KG1 (cell line): ENCODE data around the gene STK32C.
"Not testable (repeated sequence)": the region's sequence is repeated elsewhere in the genome, so short reads cannot be mapped to it uniquely, and the experiment has no call there.

Experiments used
- DNase-seq: peaks from one replicate; lab custom pipeline; 2025; lab: John Stamatoyannopoulos, UW

Gene STK32C

DNA sequence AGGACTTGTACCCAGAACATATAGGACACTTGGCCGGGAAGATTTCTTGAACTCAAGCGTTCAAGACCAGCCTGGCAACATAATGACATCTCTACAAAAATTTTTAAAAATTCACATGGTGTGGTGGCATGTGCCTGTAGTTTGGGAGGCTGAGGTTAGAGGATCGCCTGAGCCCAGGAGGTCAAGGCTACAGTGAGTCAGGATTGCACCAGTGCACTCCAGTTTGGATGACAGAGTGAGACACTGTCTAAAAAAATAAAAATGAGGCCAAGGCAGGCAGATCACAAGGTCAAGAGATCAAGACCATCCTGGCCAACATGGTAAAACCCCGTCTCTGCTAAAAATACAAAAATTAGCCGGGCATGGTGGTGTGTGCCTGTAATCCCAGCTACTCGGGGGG, 9.7 kb upstream of the STK32C start:
- not testable (repeated sequence) for DNase-seq

DNA sequence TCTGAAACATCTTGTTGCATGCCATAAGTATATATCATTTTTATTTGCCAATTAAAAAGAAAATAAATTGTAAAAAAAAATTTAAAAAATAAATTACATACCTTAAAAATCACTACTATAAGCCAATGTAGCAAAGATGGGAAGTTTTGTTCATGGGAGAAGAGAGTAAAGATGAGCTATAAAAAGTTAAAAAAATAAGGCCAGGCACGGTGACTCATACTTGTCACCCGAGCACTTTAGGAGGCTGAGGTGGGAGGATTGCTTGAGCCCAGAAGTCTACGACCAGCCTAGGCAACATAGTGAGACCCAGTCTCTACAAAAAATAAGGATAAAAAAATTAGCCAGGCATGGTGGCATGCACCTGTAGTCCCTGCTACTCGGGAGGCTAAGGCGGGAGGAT, 8.4 kb upstream of the STK32C start:
- DNase-seq: no peak

DNA sequence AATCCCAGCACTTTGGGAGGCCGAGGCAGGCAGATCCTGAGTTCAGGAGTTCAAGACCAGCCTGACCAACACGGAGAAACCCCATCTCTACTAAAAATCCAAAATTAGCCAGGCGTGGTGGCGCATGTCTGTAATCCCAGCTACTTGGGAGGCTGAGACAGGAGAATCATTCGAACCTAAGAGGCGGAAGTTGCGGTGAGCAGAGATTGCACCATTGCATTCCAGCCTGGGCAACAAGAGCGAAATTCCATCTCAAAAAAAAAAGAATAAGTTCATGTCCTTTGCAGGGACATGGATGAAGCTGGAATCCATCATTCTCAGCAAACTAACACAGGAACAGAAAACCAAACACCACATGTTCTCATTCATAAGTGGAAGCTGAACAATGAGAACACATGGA, 7.1 kb upstream of the STK32C start:
- not testable (repeated sequence) for DNase-seq

DNA sequence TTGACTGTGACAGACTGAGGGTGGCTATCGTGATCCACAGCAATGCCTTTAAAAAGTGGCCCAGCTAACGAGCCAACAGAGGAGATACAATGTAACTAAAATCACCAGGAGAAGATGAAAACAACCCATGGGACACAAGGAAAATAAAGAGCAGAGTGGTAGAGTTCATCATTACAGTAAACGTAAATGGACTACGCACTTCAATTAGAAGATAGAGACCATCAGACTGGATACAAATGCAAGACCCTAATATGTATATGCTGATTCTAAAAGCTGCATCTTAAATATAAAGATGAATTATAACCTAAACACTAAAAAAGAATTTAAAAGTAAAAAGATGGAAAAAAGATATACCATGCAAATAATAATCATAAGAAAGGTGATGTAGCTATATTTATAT, 6.6 kb upstream of the STK32C start:
- DNase-seq: no peak

DNA sequence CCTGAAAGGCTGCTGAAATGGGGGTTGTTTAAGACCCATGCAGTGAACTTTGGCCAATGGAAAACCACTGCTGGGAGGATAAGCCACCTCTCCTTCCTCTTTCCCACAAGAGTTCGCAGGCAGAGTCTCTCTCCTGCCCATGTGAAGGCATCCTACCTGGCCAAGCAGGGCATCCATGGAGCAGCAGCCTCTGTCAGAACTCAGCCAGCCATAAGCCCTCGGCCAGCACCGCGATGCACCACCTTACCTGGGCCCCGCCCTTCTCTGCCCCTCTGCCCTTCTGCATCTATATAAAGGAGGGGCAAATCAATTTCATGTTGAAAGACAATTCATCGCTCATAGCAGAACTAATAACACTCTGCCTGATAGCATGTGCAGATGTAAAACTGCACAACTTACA, 6.1 kb upstream of the STK32C start:
- DNase-seq: no peak

DNA sequence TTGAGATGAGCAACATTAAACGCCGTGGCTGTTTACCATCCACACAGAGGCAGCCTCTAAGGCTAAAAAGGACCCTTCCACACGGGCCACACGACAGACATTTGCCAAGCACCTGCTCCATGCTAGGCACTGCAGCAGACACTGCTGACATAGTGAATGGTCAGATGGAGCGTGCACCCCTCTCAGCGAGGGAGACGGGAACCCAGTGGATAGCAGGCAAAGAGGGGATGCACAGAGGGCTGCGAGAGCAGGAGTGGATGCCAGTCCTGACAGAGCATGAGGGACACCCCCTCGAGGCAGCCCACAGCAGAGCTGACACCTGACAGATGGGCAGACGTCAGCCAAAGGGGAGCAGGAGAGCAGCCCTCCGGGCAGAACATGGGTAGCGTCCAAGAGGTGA, 5.6 kb upstream of the STK32C start:
- DNase-seq: no peak

DNA sequence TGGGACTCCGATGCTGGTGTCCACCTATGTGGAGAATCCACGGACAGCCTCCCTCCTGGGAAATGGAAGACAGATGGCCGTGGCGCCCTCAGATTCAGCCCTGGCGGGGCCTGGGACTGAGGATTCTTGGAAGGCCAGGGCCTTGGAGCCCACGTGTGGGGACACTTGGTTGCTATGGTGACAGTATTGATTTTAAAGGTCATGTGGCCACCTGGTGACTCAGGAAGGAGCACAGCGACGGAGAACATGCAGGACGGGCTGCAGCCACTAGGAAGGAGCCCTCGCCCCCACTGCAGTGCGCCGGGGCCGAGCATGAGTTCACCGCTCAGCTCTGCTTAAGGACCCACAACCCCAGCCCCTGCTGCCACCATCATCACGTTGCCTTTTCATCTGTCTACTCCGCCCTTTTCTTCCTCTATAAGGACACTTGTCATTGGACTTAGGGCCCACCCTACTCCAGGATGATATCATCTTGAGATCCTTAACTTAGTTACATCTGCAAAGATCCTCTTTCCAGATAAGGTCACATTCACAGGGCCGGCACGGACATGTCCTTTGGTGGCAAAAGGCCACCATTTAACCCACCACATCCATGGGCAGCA, 3.7 kb upstream of the STK32C start:
- no peak for DNase-seq

DNA sequence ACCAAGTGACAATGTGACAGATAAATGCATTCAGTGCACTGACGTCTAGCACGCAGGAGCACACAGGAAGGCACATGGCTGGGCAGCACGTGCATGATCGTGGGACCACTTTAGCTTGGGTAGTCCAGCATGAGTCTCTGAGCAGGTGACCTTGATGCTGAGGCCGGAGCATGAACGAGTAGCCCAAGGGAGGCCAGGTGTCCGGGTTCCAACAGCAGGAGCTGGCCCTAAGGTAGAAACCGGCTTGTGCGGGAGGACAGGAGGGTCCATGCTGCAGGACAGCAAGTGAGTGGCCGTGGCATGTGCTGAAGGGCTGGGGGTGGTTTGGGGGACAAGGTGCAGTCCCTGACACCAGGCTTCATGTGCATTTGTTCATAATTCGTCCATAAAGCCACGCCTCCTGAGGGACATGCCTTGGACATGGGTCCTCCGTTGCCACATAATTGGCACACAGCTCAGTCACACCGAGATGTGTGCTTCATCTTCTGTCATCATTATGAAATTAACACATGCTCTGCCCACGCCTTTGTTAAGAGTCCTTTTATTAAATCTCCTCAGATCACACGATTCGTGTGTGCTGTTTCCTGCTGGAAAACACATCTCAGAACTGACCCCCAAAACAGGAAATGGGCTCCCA, 3.1 kb upstream of the STK32C start:
- DNase-seq: no peak

DNA sequence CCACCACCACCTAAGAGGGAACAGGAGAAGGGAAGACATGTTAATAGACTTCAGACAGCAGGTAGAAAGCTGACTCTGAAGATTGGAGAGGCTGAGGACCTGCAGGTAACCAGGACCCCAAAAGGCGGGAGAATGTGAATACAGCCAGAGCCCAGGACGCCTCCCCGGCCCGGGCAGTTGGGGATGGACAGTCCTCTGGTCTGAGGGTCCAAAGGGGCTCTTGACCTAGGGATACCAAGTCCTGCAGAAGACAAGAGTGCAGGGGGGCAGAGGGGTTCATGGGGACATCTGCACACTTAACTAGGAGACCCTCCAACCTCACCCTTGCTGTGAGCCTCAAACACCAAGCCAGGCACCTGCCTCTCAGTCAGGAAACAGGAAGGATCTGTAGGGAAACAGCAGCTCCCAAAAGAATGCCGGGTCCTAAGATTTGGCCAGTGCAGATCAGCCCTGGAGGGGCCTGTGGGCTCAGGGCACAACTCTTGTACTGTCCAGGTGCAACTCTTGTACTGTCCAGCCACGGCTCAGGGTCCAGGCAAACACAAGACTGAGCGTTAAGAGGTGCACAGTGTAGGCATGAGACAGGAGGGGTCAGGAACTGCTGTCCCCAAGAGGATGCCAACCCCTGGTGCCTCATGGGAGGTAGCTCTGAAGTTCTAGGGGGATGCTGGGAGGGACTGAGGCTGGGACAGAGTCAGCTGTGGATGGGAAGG, 2.3 kb upstream of the STK32C start:
- DNase-seq: no peak

DNA sequence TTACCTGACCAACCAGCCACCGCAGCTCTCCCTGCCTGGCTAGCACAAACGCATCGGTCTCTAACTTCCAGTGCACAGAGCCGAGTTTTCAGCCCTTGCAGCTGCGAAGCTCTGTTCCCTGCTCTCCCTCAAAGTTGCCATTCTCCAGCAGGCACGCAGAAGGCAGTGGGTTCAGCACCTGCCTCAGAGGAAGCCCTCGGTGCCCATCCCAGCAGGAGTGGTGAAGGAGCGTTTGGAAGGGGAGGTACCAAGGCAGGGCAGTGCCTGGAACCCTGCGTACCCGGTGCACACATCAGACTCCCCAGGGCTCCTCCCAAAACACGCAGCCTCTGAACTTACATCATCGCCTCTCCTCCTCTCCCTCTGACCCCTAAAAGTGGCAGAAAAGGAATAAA, 1.7 kb upstream of the STK32C start:
- no peak for DNase-seq

DNA sequence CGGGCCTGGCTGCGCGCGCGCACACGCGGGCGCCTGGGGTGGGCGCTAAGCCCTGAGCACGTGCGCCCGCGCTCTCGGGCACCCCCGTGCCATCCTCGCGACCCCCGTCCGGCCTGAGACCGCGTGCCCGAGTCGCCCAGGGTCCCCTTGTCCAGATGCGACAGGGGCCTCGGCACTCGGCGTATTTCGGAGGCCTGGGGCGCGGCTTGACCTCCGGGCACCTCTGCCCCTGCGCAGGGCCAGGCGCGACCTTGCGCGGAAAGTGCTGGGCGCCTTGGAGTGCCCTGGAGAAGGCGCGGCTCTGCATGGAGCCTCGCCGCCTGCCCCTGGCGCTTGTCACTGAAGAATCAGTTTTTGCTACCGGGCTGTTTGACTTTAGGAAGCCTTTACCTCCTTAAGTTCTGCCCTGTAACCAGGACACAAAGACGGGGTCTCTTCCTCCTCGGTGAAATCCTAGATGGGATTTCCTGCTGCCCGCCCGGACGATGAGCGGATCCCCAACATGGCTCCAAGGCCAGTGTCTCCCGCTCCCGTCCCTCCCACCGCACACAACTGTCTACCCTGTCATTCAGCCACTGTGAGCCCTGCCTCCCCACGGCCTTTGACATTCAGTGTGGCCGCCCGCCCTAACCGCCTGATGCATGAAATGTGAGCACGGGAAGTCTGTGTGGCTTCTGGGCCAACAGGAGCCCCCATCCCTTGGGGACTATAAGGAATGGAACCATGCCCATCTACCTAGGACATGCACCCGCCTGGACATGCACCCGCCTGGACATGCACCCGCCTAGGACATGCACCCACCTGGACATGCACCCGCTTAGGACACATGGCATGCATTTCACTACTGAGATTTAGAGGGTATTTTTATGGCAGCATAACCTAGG, 1.1 kb upstream of the STK32C start:
- DNase-seq: no peak

DNA sequence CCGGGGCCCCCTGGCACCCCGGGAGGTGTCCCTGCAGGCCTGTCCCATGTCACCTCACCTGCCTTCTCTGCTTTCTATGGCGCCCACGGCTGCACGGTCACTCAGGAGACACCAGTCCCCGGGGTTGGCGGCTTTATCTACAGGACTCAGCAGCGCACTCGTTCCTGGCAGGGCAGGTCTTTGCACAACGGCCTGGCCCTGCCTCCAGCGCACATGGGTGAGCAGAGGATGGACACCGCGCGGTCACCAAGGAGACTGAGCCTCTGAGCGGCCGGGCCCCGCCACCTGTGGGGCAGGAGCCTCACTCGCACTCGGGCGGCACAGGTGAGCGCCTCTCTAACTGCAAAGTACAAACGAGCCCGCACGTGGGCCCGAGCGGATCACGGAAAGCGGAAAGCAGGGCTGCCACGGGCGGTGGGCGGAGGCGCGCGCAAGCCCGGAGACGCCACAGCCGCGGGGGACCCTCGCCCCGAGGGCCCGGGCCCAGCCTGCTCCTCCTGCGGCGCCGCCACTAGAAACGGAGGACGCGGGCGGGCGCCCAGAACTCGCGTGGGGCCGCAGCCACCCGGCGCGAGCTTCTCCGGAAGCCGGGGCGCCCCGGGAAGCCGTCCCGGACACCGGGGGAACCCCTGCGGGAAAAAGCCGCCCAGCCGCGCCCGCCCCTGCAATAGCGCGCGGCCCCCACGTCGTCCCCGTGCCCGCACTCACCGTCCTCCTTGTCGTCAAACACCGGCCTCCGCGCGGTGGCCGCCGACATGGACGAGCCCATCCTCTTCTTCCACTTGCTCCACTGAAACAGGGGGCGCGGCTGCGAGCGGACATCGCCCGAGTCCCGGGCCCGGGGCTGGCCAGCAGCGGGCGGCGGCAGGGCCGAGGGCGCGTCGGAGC, 642 bp downstream of the STK32C start:
- no peak for DNase-seq

DNA sequence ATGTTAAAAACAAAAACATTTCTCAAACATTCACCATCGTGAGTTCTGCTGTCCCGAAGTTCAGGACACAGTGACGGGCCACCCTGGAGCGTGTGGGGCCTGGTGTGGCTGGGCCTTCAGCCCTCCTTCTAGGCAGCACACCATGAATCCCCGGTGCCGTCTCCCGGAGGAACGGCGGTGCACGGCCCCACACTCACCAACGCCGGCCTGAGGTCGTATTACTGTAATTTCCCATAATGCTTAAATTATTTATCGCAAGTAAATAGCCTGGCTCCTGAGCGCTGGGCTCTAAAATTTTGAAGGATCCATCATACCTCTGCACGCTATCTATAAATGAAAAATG, 1.4 kb downstream of the STK32C start:
- DNase-seq: no peak

DNA sequence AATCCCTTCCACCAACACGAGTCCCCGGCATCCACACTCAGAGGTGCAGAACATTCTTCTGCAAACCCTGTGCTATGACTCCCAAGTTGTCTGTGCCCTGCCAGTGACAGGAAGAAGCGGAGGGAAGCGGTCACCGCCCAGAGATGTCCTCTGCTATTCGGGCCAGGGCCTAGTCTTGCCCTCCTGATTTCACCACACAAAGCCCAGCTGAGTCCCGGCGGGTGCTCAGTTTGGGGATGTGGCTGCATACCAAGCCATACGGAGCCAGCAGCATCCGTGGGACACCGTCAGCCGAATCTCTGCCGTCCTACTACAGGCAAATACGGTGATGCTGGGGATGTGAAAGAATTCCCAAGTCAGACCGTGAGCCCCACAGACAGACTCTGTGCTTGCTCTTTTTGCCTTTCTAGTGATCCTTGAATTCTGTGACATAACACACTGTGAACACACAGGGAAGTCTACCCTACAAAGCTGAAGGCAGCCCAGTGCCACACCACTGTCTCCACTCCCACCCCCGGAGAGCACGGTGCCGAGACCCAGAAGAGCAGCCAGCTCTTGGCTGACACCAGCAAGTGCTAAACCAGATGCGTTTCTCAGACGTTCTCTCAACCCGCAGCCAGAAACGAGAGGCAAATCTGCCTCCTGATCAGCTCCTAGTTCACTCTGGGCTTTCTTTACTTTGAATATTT, 2.0 kb downstream of the STK32C start:
- DNase-seq: no peak

DNA sequence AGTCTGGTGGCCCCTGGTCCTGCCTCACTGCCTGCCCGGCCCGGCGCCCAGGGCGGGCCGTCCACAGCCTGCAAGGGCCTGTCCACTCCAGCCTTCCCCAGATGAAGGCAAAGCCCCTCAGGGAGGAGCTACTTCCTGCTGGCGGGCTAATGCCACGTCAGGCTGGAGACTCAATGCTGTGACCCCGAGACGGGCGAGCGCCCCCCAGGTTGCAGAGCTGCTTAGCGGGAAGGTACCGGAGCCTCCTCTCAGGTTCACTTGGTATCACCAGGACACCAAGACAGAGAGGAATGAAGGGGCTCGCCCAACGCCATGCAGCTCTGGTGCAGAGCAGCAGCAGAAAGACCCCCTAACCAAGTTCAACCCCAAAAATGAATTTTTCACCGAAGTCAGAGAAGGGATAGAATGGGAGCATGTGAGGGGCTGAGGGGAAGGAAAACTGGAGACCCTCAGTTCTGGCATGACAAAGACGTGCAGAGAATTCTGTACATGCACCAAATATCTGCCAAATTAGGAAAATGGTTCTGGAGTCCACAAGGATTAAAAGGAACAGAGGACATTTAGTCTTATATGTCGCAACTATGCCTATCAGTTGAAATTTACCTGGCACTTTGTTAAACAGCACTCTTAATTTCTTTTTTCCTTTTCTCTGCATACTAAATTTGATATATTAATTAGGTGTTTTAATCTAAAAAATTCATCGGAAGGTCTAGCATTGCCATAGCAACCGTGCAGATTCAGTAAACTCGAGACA, 2.8 kb downstream of the STK32C start:
- no peak for DNase-seq

DNA sequence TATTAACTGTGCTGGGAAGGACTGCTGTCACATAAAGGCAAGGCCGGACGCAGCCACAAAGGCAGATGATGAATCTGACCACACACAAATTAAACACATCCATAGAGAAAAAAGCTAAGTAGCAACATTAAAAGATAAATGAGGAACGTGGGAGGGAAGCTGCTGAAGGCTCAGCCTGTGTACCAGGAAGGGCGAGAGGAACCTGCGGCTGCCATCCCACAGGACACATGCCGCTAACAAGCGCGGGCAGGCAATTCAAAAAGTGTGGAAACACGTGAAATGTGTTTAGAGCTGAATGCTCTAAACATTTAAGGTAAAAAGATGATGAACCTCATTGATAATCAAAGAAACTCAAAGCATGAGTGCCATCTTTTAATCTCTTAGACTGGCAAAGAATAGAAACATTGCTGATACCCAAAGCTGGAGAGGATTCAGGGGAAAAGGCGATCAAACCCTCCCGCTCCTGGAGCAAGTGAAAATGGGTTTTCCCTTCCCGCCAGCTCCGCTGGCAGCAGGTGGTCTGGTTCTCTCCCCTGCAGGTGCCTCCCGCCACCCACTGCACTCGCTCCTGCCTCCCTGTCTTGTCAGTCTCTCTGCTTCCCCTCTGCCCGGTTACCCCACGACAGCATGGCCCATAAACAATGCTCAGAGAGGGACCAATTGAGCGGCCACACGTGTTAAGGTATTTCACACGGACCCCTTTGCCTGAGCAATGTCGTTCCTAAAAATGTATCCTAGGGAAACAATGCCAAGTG, 4.2 kb downstream of the STK32C start:
- DNase-seq: no peak

DNA sequence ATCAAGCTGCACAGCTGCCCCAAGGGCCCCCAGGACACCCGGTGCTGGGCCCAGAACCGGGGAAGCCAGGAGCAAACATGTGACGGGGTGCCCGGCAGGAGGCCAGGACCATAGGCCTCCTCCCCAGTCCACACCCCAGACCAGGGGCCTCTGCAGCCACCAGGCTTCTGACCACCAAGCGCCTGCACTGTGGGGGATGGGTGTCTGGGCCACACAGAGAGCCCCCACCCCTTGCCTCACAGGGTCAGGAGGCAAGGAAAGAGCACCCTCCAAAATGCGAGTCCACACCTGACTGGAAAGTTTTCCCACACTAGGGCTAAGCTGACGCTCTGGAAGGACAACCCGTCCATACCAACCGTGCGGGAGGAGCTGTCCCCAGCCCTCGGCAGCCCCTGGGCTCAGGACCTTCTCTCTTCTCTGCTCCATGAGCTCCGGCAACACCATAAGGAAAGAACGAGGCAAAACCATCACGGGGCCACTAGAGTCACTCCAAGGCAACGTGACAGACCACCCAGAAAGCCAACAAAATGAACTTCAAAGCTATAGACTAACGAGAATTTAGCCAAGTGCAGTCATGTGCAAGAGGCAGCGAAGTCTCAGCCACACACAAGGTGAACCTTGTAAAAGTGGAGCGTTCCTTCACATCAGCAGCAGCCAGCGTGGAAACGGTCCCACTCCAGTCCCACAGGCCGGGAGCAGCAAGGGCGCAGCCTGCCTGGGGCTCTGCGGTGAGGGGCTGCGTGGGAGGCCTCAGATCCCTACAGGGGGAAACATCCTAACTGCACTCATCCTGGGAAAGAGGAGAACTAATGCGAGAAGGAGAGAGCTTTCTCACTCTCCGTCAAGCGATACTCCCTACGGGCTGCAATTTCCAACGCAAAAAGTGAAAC, 5.1 kb downstream of the STK32C start:
- no peak for DNase-seq
